HEK293T (cell line): ENCODE measurements around the gene RASD2.

Experiments
- ARNT ChIP-seq: fragments of 450-650 bp; IDR thresholded peaks from 2 replicates; pipeline ENCODE4 v1.6.1; 2017; ENCODE audit warnings: mild to moderate bottlenecking
- BHLHE40 ChIP-seq: fragments of 450-650 bp; IDR thresholded peaks from 2 replicates; pipeline ENCODE4 v1.6.1; 2016; ENCODE audit warnings: mild to moderate bottlenecking, moderate library complexity, borderline replicate concordance
- CTBP1 ChIP-seq: fragments of 450-650 bp; IDR thresholded peaks from 2 replicates; pipeline ENCODE4 v1.6.1; 2016; ENCODE audit warnings: borderline replicate concordance
- ELF4 ChIP-seq: fragments of 450-650 bp; IDR thresholded peaks from 2 replicates; pipeline ENCODE4 v1.6.1; 2017; ENCODE audit warnings: antibody characterized with exemption
- FOXK2 ChIP-seq: fragments of 450-650 bp; IDR thresholded peaks from 2 replicates; pipeline ENCODE4 v1.6.1; 2016; ENCODE audit warnings: mild to moderate bottlenecking
- FOXM1 ChIP-seq: fragments of 450-650 bp; IDR thresholded peaks from 2 replicates; pipeline ENCODE4 v1.6.1; 2017; ENCODE audit warnings: mild to moderate bottlenecking, borderline replicate concordance
- HDGF ChIP-seq: fragments of 450-650 bp; IDR thresholded peaks from 2 replicates; pipeline ENCODE4 v1.6.1; 2017; ENCODE audit warnings: antibody characterized with exemption, borderline replicate concordance
- LEF1 ChIP-seq: fragments of 450-650 bp; IDR thresholded peaks from 2 replicates; pipeline ENCODE4 v1.6.1; 2017; ENCODE audit warnings: mild to moderate bottlenecking, borderline replicate concordance
- PKNOX1 ChIP-seq: fragments of 450-650 bp; IDR thresholded peaks from 2 replicates; pipeline ENCODE4 v1.6.1; 2016
- SP1 ChIP-seq: fragments of 450-650 bp; IDR thresholded peaks from 2 replicates; pipeline ENCODE4 v1.6.1; 2017
- SUZ12 ChIP-seq: fragments of 450-650 bp; IDR thresholded peaks from 2 replicates; pipeline ENCODE4 v1.6.1; 2016; ENCODE audit warnings: mild to moderate bottlenecking
- TARDBP ChIP-seq: fragments of 450-650 bp; IDR thresholded peaks from 2 replicates; pipeline ENCODE4 v1.6.1; 2016

GRCh38 chr22:35598396-35598710 lies 57.7 kb downstream of the RASD2 start:
- no peak for TF ChIP-seq BHLHE40
- TF ChIP-seq TARDBP: no peak
- no peak for TF ChIP-seq ARNT
- TF ChIP-seq PKNOX1: no peak
- TF ChIP-seq FOXK2: no peak
- no peak for TF ChIP-seq SP1
- TF ChIP-seq SUZ12: no peak
- no peak for TF ChIP-seq LEF1
- TF ChIP-seq FOXM1: no peak
- TF ChIP-seq ELF4: no peak
- no peak for TF ChIP-seq CTBP1
- no peak for TF ChIP-seq HDGF
